Gastroesophageal sphincter (tissue), 3 donors: Measurements from ENCODE around the gene RFTN1.

Experiments used
- POLR2A ChIP-seq, 2 donors: fragments of 450-650 bp; IDR thresholded peaks; one replicate each; pipeline ENCODE4 v1.6.1; 2017; ENCODE audit warnings: antibody characterized with exemption in 2 of 2, mild to moderate bottlenecking in 2 of 2, moderate library complexity in 1 of 2
- POLR2AphosphoS5 ChIP-seq: sonication (generic); formaldehyde crosslinking; IDR thresholded peaks from one replicate; pipeline ENCODE4 v1.6.1; 2017; ENCODE audit warnings: antibody characterized with exemption
- TF ChIP-seq, protein P1 (sequence below), 4 experiments: fragments of 200-600 bp in 2 of 4; fragments of 450-650 bp in 2 of 4; sonication (generic) in 1 of 4; IDR thresholded peaks; one replicate each; pipeline ENCODE4 v1.5.1; 2017 to 2019; ENCODE audit warnings: antibody characterized with exemption in 4 of 4, mild to moderate bottlenecking in 2 of 4, moderate library complexity in 2 of 4

DNA sequence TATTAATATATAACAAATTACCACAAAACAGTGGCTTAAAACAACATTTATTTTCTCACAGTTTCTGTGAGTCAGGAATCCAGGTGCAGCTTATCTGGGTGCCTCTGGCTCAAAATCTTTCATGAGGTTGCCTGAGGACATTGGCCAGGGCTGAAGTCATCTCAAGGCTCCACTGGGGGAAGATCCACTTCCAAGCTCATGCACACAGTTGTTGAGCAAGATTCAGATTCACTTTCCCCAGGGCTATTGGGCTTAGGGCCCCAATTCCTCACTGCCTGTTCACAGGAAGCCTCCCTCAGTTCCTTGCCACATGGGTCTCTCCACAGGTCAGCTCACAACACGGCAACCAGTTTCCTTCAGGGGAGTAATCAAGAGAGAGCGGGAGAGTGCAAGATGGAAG is 35.0 kb downstream of the RFTN1 start:
- TF ChIP-seq, protein P1, sequence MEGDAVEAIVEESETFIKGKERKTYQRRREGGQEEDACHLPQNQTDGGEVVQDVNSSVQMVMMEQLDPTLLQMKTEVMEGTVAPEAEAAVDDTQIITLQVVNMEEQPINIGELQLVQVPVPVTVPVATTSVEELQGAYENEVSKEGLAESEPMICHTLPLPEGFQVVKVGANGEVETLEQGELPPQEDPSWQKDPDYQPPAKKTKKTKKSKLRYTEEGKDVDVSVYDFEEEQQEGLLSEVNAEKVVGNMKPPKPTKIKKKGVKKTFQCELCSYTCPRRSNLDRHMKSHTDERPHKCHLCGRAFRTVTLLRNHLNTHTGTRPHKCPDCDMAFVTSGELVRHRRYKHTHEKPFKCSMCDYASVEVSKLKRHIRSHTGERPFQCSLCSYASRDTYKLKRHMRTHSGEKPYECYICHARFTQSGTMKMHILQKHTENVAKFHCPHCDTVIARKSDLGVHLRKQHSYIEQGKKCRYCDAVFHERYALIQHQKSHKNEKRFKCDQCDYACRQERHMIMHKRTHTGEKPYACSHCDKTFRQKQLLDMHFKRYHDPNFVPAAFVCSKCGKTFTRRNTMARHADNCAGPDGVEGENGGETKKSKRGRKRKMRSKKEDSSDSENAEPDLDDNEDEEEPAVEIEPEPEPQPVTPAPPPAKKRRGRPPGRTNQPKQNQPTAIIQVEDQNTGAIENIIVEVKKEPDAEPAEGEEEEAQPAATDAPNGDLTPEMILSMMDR (IDR thresholded peaks at IDR 0.05): no peak
- no peak for TF ChIP-seq POLR2A (IDR thresholded peaks at IDR 0.05)
- no peak for TF ChIP-seq POLR2AphosphoS5
